Stimulated activated CD8-positive, alpha-beta memory T cell treated with anti-CD3 and anti-CD28 coated beads, Interleukin-4, amount 100 ng/mL, for 48 hours (primary cell): ENCODE measurements around the gene STT3B.
A peak's percentile ranks its signal among the peaks of the same experiment; 100 is the strongest.
"Not testable (repeated sequence)": the region's sequence is repeated elsewhere in the genome, so short reads cannot be mapped to it uniquely, and the experiment has no call there.

Experiments
- DNase-seq: peaks from one replicate; pipeline ENCODE4 v3.0.0-alpha.2; 2020

Gene STT3B

DNA sequence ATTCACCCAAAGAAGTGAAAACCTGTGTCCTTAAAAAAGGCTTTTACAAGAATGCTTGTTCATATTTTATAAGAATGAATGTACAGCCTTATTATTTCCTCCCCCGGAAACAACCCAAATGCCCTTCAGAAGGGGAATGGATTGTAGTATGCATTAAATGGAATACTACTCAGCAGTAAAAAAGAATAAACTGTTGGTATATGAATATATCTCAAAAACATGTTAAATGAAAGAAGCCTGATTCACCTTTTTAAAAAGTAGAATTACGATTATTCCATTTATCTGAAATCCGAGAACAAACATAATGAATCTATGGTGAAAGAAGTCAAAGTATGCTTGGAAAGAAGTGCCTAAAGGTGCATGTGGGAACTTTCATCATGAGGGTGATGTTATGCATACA lies 20.5 kb downstream of the STT3B start:
- DNase-seq: no peak

DNA sequence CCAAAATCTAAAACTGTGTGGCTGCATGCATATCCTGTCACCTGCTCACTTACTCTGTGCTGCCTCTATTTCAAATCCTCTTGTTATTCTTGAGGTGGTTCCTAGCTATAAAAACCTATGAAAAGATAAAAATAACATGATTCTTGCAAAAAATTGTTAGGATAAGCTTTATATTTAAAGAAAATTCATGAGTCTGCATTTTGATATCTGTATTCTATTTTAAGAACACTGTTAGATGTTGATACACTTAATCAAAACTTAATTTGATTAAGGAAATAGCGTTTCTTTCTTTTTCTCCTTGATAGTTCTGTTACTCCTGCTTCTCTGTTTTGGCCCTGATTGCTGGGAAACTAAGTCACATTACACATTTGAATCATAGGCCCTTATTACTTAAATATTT lies 22.5 kb downstream of the STT3B start:
- no peak for DNase-seq

DNA sequence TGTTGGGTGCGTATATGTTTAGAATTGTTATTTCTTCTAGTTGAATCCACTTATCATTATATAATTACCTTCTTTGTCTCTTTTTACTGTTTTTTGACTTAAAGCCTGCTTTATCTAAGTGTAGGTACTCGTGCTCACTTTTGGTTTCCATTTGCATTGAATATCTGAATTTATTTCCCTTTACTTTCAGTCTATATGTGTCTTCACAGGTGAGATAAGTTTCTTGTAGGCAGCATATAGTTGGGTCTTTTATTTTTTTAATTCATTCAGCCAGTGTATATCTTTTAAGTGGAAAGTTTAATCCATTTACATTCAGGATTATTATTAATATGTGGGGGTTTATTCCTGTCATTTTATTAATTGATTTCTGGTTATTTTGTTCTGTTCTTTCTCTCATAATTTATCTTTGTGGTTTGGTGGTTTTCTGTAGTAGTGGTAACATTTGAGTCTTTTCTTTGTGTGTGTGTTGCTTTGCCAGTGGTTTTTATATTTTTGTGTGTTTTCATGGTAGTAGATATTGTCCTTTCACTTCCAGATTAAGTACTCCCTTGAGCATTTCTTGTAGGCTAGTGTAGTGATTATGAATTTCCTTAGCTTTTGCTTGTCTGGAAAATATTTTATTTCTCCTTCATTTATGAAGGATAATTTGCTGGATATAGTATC lies 27.3 kb downstream of the STT3B start:
- no peak for DNase-seq

DNA sequence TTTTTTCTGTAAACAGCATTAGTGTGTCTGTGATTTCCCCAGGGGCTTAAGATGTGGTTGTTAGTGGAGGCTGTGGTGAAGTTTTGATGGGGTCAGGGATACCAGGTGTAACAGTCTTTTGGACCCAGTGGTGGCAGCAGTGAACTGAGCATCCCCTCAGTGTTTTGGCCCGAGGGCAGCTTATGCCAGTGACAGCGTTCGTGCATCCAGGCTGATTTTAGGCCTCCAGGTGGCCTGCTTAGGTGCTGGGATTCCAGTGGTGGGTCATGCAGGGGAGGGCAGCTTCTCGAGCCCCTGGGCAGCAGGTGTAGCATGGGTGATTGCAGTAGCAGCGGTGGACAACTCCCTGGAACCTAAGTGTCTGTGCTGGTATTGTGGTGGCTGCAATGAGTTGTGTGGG lies 29.2 kb downstream of the STT3B start:
- DNase-seq: no peak

DNA sequence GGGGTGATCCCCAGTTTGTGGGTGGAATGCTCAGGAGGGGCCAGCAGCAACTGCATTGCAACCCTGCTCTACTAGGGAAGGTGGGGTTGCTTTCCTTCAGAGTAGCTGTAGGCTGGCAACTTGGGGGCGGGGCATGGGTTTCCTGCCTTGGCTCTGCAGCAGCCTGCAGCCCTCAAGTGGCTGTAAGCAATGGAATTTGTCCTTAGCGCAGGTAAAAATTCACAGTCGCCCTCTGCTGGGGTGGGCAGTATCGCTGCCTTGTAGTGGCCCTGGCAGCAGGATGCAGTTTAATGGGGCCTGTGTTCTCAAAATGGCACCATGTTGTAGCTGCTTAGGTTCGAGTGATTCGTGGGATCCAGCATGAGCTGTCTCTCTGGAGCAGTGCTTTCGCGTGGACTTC lies 29.8 kb downstream of the STT3B start:
- peak; percentile 53 for DNase-seq

DNA sequence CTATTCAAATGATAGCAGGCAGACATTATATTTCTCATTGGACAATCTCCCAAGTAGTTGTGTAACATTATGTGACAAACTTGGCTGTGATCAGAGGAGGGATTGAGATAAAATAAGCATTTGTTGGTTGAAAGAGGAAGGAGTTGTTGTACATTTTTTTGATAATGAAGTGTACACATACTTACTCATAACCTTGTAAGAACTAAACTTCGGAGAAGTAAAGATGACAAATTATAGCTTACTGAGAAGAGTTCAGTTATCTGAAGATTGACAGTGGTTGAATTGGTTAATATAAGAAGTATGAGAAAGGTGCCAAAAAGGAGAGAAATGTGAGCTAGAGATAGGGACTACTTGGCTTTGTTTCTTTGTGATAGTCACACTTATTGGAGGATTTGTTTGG lies 32.6 kb downstream of the STT3B start:
- no peak for DNase-seq

DNA sequence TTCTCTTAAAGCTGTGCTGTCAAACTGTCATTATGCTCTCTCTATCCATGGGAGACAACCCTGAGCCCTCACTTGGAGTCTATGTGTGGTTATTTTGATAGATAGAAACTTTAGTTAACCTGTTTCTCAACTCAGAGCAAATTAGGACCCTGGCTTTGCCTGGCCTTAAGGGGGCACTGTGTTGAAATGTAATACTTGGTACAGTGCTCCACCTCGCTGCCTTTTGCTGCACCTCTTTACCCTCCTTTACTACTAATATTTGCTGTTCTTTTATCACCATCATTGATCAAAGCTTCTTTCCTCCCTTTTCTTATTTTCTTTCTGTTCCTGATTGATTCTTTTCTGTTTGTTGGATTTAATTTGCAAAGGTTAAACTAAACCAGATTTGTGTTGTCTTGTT lies 34.3 kb downstream of the STT3B start:
- no peak for DNase-seq

DNA sequence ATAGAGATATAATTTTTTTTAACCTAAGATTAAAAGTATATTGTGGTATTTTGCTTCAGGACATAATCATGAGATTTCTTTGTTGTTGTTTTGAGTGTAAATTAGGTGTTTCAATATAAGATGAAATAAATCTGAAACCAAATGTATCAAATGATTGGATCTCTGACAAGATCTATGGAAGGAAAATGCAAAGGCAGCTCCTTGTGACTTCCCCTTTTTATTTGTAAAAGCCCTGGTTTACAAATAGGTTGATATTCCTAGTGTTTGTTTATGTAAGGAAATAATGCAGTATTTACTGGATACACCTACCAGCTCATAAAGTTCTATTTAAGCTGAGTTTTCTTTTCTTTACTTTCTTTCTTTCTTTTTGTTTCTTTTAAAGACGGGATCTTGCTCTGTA lies 35.9 kb downstream of the STT3B start:
- no peak for DNase-seq

DNA sequence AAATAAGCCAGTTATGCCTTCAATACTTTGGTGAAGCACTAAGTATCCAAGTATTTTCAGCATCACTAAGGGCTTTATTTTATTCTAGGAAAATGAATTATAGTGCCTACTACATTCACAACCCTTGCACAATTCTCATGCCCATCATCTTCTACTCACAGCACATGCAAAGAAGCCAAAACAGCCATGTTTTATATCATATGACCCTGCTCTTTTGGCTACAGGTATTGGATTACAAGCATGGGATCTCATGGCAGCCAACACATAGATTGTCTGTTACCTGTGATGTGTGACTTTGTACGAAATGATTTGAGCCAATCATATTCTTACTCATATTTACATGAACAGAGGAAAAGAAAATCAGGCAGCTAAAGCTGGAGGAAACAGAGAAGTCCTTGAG lies 38.6 kb downstream of the STT3B start:
- no peak for DNase-seq

DNA sequence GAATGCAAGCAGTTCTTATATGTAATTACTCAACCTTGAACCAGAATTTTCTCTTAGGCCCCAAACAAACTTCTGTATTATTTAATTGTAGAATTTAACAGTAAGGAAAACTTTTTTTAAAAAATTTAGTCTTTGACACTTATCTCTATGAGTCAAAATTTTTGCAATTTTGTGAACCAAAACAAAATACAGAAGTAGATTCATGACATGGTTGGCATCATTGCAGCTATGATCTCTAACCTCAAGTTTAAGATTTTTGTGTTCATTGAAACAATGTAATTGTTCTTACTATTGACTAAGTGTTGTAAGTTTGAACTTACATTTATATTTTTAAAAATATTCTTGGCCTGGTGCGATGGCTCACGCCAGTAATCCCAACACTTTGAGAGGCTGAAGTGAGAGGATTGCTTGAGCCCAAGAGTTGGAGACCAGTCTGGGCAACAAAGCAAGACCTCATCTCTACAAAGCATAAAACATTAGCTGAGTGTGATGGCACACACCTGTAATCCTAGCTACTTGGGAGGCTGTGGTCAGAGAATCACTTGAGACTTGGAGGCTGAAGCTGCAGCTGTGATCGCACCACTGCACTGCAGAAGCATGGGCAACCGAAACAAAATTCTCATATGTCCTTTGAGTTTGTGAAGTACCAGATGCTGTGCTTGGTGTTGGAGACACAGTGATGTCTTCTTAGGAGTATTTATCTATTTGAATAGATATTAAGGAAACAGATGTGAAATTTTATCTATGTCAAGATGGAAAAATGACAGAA lies 39.7 kb downstream of the STT3B start:
- DNase-seq: no peak

DNA sequence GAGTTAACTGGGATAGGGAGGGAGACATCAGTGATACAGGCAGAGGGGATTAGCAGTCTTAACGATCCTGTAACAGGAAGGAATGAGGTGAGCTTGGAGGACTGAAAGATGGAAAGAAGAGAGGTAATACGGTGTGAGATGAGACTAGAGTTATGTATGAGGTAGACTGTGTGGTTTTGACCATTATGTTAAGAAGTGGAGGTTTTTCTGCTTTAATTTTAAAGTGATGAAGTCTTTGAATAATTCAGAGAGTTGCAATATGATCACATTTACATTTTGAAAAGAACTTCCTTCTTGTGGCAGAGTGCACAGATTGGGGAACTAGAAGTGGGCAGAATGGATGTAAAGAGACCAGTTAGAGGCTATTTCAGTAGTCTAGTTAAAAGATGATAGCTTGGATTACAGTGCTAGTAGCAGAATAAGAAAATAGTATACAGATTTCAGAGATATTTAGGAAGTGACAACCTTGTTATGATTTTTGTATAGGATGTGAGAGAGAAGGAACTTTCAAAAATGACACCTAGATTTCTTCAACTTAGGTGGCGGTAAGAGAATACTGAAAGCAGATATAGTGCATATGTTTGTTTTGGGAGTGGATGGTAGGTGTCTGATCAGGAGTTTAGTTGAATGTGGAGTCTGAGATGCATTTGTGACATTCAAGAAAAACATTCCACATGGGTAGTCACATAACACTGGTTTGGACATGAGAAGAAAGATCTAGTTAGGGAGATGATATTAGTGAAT lies 40.5 kb downstream of the STT3B start:
- no peak for DNase-seq

DNA sequence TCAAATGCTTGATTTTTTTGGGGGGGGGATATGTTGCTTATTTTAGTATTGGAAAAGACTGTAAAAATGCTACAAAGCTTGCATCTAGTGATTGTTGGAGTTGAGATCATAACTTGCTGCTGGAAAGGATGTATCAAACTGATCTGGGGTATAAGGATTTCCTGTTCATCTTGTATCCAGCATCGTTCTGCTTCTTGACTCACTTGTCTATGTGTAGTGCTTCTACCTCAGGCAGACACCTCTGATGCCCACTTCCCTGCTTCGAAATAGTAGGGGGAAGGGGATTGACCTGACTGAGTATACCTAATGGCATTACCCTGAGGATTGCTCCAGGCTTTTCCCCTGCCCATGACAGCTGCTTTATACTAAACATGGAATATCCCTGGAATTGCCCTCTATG lies 42.7 kb downstream of the STT3B start:
- DNase-seq: no peak

DNA sequence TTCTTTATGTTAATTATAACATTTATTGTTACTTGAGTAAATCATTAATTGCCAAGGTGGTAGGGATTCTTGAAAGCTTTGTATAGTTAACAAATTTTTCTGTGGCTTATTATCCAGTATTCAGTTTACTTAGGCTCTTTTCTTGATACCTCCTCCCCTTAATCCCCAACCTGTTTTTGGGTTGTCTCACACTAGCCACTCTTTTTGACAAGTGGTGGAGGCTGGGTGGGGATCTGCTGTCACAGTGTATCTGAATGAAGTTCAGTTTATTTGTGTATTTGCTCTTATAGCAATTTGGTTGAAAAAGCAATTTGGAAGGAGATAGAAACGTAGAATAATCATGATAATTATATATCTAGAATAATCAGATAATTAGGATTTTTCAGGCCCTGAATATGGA lies 43.8 kb downstream of the STT3B start:
- DNase-seq: no peak

DNA sequence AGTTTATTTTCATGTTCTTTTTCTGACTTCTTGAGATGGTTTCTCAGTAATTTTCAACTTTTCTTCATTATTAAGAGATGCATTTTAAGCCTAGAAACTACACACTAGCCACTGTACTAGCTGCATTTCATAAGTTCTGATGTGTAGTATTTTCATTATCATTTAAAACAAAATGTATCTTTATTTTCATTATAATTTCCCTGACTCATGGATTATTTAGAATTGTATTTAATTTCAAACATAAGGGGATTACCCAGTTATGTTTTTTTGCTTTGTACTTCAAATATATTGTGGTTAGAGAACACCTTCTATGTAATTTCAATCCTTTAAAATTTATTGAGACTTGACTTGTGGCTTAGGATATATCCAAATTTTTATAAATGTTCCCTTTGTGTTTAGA lies 44.5 kb downstream of the STT3B start:
- no peak for DNase-seq

DNA sequence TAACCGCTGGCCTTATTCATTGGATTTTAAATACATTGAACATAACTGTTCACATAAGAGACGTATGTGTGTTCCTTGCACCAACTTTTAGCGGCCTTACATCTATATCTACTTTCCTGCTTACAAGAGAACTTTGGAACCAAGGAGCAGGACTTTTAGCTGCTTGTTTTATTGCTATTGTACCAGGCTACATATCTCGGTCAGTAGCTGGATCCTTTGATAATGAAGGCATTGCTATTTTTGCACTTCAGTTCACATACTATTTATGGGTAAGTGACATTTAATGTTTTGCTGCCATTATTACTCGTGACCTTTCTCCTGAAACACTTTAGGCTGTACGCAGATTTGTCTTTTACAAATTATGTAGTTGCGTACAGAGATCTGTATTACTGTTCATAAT lies 47.1 kb downstream of the STT3B start:
- DNase-seq: no peak

DNA sequence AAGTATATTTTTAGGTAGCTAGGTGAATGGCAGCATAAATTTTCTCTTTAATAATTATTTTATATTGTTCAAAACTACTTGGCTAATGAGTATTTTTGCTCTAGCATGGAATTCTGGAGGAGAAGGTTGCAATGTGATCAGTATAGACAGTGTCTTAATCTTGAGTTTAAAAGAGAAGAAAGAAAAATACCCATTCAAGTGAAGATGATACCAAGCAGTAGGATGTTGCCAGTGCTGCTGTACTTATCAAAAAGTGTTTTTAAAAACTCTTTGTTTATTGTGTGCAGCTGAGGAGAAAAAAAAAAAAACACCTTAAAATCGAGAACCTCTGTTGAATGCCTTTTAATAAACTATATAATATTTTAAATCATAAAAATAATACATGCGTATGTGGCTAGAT lies 47.9 kb downstream of the STT3B start:
- no peak for DNase-seq

DNA sequence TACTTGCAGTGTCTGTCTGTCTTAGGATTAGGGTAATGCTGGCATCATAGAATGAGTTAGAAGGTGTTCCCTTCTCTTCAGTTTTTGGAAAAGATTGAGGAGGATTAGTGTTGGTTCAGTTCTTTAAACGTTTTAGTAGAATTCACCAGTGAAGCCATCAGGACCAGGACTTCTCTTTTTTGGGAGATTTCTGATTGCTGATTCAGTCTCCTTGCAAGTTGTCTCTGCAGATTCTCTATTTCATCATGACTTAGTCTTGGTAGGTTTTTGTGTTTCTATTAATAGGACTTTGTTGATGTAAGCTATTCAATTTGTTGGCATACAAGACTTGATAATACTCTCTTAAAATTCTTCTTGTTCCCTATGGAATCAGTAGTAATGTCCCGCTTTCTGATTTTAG lies 48.9 kb downstream of the STT3B start:
- no peak for DNase-seq

DNA sequence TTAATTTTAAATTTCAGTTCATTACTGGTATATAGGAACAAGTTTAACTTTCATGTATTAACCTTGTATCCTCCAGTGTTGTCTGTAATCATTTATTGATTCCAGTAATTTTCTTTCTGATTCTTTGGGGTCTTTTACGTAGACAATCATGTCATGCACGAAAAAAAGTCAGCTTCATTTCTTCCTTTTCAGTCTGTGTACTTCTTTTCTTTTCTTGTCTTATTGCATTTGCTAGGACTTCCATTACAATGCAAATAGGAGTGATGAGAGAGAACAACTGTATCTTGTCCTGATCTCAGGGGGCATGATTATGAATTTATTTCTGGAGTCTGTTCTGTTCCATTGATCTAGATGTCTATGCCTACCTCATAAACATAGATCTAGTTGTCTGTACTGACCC lies 56.5 kb downstream of the STT3B start:
- no peak for DNase-seq

DNA sequence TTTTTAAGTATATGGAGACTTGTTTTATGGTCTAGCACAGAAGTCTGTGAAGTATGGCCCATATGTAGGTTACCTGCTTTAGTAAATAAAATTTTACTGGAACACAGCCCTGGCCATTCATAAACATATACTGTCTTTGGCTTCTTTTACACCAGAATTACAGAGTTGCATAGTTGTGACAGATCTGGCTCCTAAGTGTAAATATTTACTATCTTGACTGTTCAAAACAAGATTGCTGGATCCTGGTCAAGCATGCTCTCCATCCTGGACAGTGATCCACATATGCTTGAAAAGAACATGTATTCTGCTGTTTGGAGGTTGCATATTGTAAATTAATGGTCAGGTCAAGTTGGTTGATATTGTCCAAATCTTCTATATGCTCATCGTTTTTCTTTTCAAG lies 57.9 kb downstream of the STT3B start:
- no peak for DNase-seq

DNA sequence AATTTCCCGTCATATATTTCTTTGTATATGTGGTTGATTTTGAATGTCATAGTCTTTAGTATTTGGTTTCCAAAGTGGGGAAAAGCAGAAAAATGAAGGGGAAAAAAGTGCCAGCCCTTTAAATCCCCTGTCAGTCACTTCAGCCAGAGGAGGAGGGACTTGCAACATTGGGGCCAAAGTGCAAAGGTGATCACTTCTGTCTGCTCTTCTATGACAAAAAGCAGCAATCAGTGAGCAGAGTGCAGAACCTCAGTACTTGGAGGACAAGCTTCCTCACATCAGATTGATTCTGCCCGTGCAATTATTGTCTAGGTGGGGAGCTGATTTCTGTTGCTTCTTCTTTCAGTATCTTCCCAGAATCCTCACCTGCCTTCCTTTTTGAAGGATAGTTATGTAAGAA lies 60.0 kb downstream of the STT3B start:
- no peak for DNase-seq

DNA sequence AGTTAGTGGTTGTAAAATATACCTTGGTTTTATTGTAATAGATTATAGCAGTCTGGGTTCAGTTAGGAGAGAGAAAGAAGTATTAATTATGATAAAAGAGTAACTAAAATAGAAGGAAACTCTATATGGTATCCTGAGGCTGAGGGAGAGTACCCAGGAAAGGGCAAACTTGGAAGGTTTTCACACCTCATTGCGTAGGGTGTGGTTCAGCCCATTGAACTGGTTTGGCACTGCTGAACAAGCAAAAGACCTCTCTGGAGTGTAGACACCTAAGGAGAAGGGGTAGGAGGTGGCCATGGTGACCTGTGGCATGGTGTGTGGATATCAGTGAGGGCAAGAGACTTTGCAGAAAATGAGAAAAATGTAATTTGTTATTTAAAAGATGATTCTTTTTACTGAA lies 63.5 kb downstream of the STT3B start:
- no peak for DNase-seq

DNA sequence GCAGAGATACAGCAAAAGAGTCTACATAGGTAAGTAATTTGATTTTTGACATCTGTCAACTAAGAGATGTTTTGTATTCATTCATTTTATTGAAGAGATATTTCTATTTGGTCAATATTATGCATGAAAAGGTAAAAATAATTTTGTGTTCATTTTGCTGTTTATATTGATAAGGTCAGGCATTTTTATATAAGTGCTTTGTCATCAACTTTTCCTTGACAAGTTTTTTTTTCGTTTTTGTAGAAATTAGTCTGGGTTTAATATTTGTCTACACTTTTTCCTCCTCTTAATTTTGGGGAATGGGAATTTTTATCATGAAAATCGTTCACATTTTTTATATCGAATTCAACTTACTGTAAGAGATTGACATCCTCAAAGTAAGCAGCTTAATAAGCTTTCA lies 67.7 kb downstream of the STT3B start:
- no peak for DNase-seq

DNA sequence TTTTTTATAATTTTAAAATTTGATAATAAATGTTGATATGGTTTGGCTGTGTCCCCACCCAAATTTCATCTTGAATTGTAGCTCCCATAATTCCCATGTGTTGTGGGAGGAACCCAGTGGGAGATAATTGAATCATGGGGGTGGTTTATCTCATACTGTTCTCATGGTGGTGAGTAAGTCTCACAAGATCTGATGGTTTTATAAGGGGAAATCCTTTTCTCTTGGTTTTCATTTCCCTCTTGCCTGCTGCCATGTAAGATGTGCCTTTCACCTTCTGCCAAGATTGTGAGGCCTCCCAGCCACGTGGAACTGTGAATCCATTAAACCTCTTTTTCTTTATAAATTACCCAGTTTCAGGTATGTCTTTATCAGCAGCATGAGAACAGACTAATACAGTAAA lies 72.6 kb downstream of the STT3B start:
- not testable (repeated sequence) for DNase-seq

DNA sequence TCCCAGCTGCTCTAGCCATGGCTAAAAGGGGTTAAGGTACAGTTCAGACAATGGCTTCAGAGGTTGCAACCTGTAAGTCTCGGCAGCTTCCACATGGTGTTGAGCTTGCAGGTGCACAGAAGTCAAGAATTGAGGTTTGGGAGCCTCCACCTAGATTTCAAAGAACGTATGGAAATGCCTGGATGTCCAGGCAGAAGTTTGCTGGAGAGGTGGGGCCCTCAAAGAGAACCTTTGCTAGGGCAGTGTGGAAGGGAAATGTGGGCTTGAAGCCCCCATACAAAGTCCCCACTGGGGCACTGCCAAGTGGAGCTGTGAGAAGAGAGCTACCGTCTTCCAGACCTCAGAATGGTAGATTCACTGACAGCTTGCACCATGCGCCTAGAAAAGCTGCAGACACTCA lies 73.7 kb downstream of the STT3B start:
- no peak for DNase-seq
